ENCODE data around the gene KLK10.

GRCh38 chr19:51043497-51043896 lies 24.0 kb upstream of the KLK10 start:
- TF ChIP-seq CTCF (IDR thresholded peaks at IDR 0.05) (no peak), POLR2A (IDR thresholded peaks at IDR 0.05) (no peak), EP300 (IDR thresholded peaks at IDR 0.05) (no peak)
